BJ (cell line): Measurements from ENCODE around the gene SPHK1. TPM values are rescaled to one million over a fixed set of nuclear protein-coding genes. Genes with fewer than 3 reads are reported as not detected.

ENCODE experiments used
- CTCF ChIA-PET: fragments of 350-600 bp; formaldehyde crosslinking; extraction: SDS; loops from one replicate; lab custom pipeline; 2021; ENCODE audit warnings: antibody characterized with exemption, inconsistent platforms; lab: Yijun Ruan, JAX
- POLR2A ChIA-PET: fragments of 300-600 bp; sonication (Branson Sonifier 250); formaldehyde crosslinking; extraction: SDS; loops from one replicate; lab custom pipeline; 2021; ENCODE audit warnings: antibody characterized with exemption; lab: Charles Lee
- DNase-seq: peaks from one replicate; pipeline ENCODE4 v3.0.0-alpha.2; 2011; ENCODE audit warnings: low read depth
- H3K27me3 ChIP-seq: 2 replicates; pipeline ENCODE4 v1.6.0; 2011; ENCODE audit warnings: low read length; ENCODE audit not compliant: control insufficient read depth, insufficient read depth
- H3K36me3 ChIP-seq: 2 replicates; pipeline ENCODE4 v1.5.1; 2011; ENCODE audit warnings: low read length; ENCODE audit not compliant: control insufficient read depth, insufficient read depth
- H3K4me3 ChIP-seq: 2 replicates; pipeline ENCODE4 v1.5.1; 2011; ENCODE audit warnings: low read depth, mild to moderate bottlenecking, control low read depth, low read length
- CTCF ChIP-seq: IDR thresholded peaks from 2 replicates; pipeline ENCODE4 v1.5.1; 2011; ENCODE audit warnings: low read depth, mild to moderate bottlenecking, control low read depth, inconsistent platforms, low read length, moderate library complexity; ENCODE audit not compliant: insufficient read depth
- polyA plus RNA-seq: library from polyadenylated mRNA; depleted of rRNA; stranded (reverse); fragments of >200 nt; gene quantifications from 2 replicates; pipeline ENCODE4 v1.2.3, GENCODE V29; 2011

SPHK1 gene
- polyA plus RNA-seq, 1 experiment: 57.8 TPM

- CTCF ChIA-PET: interaction anchor here (0.7 to 10.7 kb wide), 11 partner anchors 9 to 291 kb away, joined by 3 to 127 read pairs (median 16); partner anchors contain the start of gene QRICH2
- peak; percentile 33 for TF ChIP-seq CTCF
- POLR2A ChIA-PET: interaction anchor here (0.7 to 1.4 kb wide), 2 partner anchors 30 to 360 kb away, joined by 3 to 7 read pairs; partner anchors contain the start of gene PRPSAP1
- peak overlapping the region; percentile 76 for H3K4me3 ChIP-seq
- peaks cover 6% of the 10 kb centered on the region for H3K36me3 ChIP-seq
- no peaks in the 10 kb centered on the region for H3K27me3 ChIP-seq
- DNase-seq: no peak
Observed at GRCh38 chr17:76383546-76384221, 725 bp upstream of the SPHK1 start.

GRCh38 chr17:76384987-76385891, 830 bp downstream of the SPHK1 start:
- peak overlapping the region; percentile 76 for H3K4me3 ChIP-seq
- ChIA-PET POLR2A (no interaction called here), CTCF (interaction anchor here (0.7 to 10.7 kb wide), 32 partner anchors 11 to 963 kb away, joined by 3 to 127 read pairs (median 5); partner anchors contain the start of genes AANAT, METTL23, PRPSAP1 and QRICH2)
- no peak for TF ChIP-seq CTCF
- H3K27me3 ChIP-seq: no peaks in the 10 kb centered on the region
- DNase-seq: no peak
- peaks cover 10% of the 10 kb centered on the region for H3K36me3 ChIP-seq

- H3K4me3 ChIP-seq: peak overlapping the region; percentile 76
- H3K27me3 ChIP-seq: no peaks in the 10 kb centered on the region
- CTCF ChIA-PET: interaction anchor here (0.6 to 10.7 kb wide), 30 partner anchors 10 to 452 kb away, joined by 3 to 127 read pairs (median 5); partner anchors contain the start of genes AANAT, METTL23, PRPSAP1 and QRICH2
- no peak for DNase-seq
- TF ChIP-seq CTCF: peak; percentile 85
- POLR2A ChIA-PET: interaction anchor here (0.6 kb wide), 1 partner anchor 174 kb away, joined by 4 read pairs; no protein-coding TSS in a partner anchor
- peaks cover 12% of the 10 kb centered on the region for H3K36me3 ChIP-seq
Observed at GRCh38 chr17:76385892-76386786, 1.7 kb downstream of the SPHK1 start.

GRCh38 chr17:76386966-76387765, 2.8 kb downstream of the SPHK1 start:
- peaks cover 17% of the 10 kb centered on the region for H3K36me3 ChIP-seq
- H3K4me3 ChIP-seq: no peak overlapping the region
- TF ChIP-seq CTCF: no peak
- DNase-seq: no peak
- H3K27me3 ChIP-seq: no peaks in the 10 kb centered on the region
- POLR2A ChIA-PET: interaction anchor here (0.6 kb wide), 1 partner anchor 173 kb away, joined by 4 read pairs; no protein-coding TSS in a partner anchor
- CTCF ChIA-PET: interaction anchor here (1.0 to 10.7 kb wide), 21 partner anchors 9 to 453 kb away, joined by 3 to 127 read pairs (median 6); partner anchors contain the start of genes PRPSAP1 and QRICH2
